ENCODE results near the gene SHOC2. TPM values are rescaled to one million over a fixed set of nuclear protein-coding genes. Genes with fewer than 3 reads are reported as not detected.

Gene SHOC2
- total RNA-seq, 3 donors from 2014 or later = 60.3 to 69.7 (median 65.9) TPM

GRCh38 chr10:110872984-110873923 lies 46.1 kb upstream of the SHOC2 start:
- H3K36me3 ChIP-seq = no peaks in the 10 kb centered on the region
- H3K4me3 ChIP-seq = peak overlapping the region; percentile 94 to 99 (median 98)
- H3K9me3 ChIP-seq = no peaks in the 10 kb centered on the region
- H3K27ac ChIP-seq = peak overlapping the region; percentile 100
- intact Hi-C loops (cut with DNase I; ENCODE audit: low total_unique reads) = loop anchor here (2.0 to 10.0 kb wide), 4 partner anchors 22 to 128 kb away; no protein-coding TSS in a partner anchor
- DNase-seq (ENCODE audit: low spot score in 2 of 2) = no peak
- no peaks in the 10 kb centered on the region for H3K4me1 ChIP-seq
- H3K27me3 ChIP-seq = no peaks in the 10 kb centered on the region
- TF ChIP-seq POLR2AphosphoS5 (IDR thresholded peaks at IDR 0.05) (no peak), CTCF (IDR thresholded peaks at IDR 0.05) (no peak), POLR2A (IDR thresholded peaks at IDR 0.05) (no peak)

GRCh38 chr10:110873951-110874350 lies 45.5 kb upstream of the SHOC2 start:
- no peaks in the 10 kb centered on the region for H3K4me1 ChIP-seq
- intact Hi-C loops (cut with DNase I; ENCODE audit: low total_unique reads) = loop anchor here (2.0 to 10.0 kb wide), 4 partner anchors 21 to 129 kb away; no protein-coding TSS in a partner anchor
- DNase-seq (ENCODE audit: low spot score in 2 of 2) = no peak

GRCh38 chr10:110876000-110876399 lies 43.4 kb upstream of the SHOC2 start:
- no peaks in the 10 kb centered on the region for H3K27me3 ChIP-seq
- H3K4me1 ChIP-seq = no peaks in the 10 kb centered on the region
- peak overlapping the region in 2 of 3 donors; percentile 21 to 98 for H3K4me3 ChIP-seq
- intact Hi-C loops (cut with DNase I; ENCODE audit: low total_unique reads) = loop anchor here (10.0 kb wide), 1 partner anchor 131 kb away; no protein-coding TSS in a partner anchor
- H3K27ac ChIP-seq = peak overlapping the region in 1 of 2 donors; percentile 38
- no peaks in the 10 kb centered on the region for H3K9me3 ChIP-seq
- H3K36me3 ChIP-seq = no peaks in the 10 kb centered on the region
- DNase-seq (ENCODE audit: low spot score in 2 of 2) = no peak
- TF ChIP-seq POLR2A (IDR thresholded peaks at IDR 0.05) = no peak
- no peak for TF ChIP-seq POLR2AphosphoS5 (IDR thresholded peaks at IDR 0.05)
- no peak for TF ChIP-seq CTCF (IDR thresholded peaks at IDR 0.05)

More at GRCh38 chr10:110873951-110874350, 45.5 kb upstream of the SHOC2 start:
- Histone ChIP-seq H3K36me3 (no peaks in the 10 kb centered on the region), H3K27me3 (no peaks in the 10 kb centered on the region), H3K27ac (peak overlapping the region; percentile 34 to 100), H3K9me3 (no peaks in the 10 kb centered on the region), H3K4me3 (peak overlapping the region; percentile 94 to 99 (median 98))
- TF ChIP-seq CTCF (IDR thresholded peaks at IDR 0.05) (no peak), POLR2AphosphoS5 (IDR thresholded peaks at IDR 0.05) (no peak), POLR2A (IDR thresholded peaks at IDR 0.05) (no peak)

GRCh38 chr10:110876788-110877187 lies 42.6 kb upstream of the SHOC2 start:
- Histone ChIP-seq H3K36me3 (no peaks in the 10 kb centered on the region), H3K9me3 (no peaks in the 10 kb centered on the region), H3K27ac (peak overlapping the region in 1 of 2 donors; percentile 38), H3K4me1 (no peaks in the 10 kb centered on the region), H3K27me3 (no peaks in the 10 kb centered on the region), H3K4me3 (peak overlapping the region in 1 of 3 donors; percentile 3)
- intact Hi-C loops (cut with DNase I; ENCODE audit: low total_unique reads) = loop anchor here (10.0 kb wide), 1 partner anchor 132 kb away; no protein-coding TSS in a partner anchor
- no peak for TF ChIP-seq POLR2AphosphoS5 (IDR thresholded peaks at IDR 0.05)
- no peak for TF ChIP-seq CTCF (IDR thresholded peaks at IDR 0.05)
- TF ChIP-seq POLR2A (IDR thresholded peaks at IDR 0.05) = no peak
- DNase-seq (ENCODE audit: low spot score in 2 of 2) = no peak

- H3K9me3 ChIP-seq = no peaks in the 10 kb centered on the region
- no peaks in the 10 kb centered on the region for H3K4me1 ChIP-seq
- no peak for TF ChIP-seq CTCF (IDR thresholded peaks at IDR 0.05)
- no peak for TF ChIP-seq POLR2AphosphoS5 (IDR thresholded peaks at IDR 0.05)
- TF ChIP-seq POLR2A (IDR thresholded peaks at IDR 0.05) = no peak
- H3K27ac ChIP-seq = peak overlapping the region in 1 of 2 donors; percentile 62
- H3K4me3 ChIP-seq = no peak overlapping the region
- no peaks in the 10 kb centered on the region for H3K36me3 ChIP-seq
- H3K27me3 ChIP-seq = no peaks in the 10 kb centered on the region
- DNase-seq (ENCODE audit: low spot score in 2 of 2) = no peak
- intact Hi-C loops (cut with DNase I; ENCODE audit: low total_unique reads) = no loop called here
Observed at GRCh38 chr10:110880012-110880411, 39.4 kb upstream of the SHOC2 start.
